PFSK-1 (cell line): ENCODE measurements around the gene CCDC87.

Experiments
- FOXP2 ChIP-seq: optimal IDR thresholded peaks from 2 replicates; pipeline ENCODE3; 2011; ENCODE audit warnings: borderline replicate concordance, control low read depth, inconsistent platforms; ENCODE audit not compliant: insufficient read depth; ENCODE audit errors: extremely low read length, extremely low read depth
- POLR2AphosphoS5 ChIP-seq: IDR thresholded peaks from 2 replicates; pipeline ENCODE4 v1.6.1; 2012; ENCODE audit warnings: low read depth, mild to moderate bottlenecking, control low read depth, low read length, moderate library complexity
- SIN3A ChIP-seq: IDR thresholded peaks from 2 replicates; pipeline ENCODE4 v1.6.1; 2012; ENCODE audit warnings: mild to moderate bottlenecking, low read length, moderate library complexity, borderline replicate concordance; ENCODE audit not compliant: insufficient read depth
- TAF1 ChIP-seq: IDR thresholded peaks from 2 replicates; pipeline ENCODE4 v1.6.1; 2012; ENCODE audit warnings: low read length, control low read depth, borderline replicate concordance; ENCODE audit not compliant: insufficient read depth
- TF ChIP-seq, protein P1 (sequence below), 2 experiments: IDR thresholded peaks; 2 replicates each; pipeline versions ENCODE4 v1.6.1 to v1.8.0; 2011 to 2012; ENCODE audit warnings: low read depth in 2 of 2, low read length in 2 of 2, control low read depth in 1 of 2, inconsistent platforms in 1 of 2, mild to moderate bottlenecking in 1 of 2, moderate library complexity in 1 of 2; ENCODE audit not compliant: insufficient read depth in 1 of 2

The CCDC87 gene

DNA sequence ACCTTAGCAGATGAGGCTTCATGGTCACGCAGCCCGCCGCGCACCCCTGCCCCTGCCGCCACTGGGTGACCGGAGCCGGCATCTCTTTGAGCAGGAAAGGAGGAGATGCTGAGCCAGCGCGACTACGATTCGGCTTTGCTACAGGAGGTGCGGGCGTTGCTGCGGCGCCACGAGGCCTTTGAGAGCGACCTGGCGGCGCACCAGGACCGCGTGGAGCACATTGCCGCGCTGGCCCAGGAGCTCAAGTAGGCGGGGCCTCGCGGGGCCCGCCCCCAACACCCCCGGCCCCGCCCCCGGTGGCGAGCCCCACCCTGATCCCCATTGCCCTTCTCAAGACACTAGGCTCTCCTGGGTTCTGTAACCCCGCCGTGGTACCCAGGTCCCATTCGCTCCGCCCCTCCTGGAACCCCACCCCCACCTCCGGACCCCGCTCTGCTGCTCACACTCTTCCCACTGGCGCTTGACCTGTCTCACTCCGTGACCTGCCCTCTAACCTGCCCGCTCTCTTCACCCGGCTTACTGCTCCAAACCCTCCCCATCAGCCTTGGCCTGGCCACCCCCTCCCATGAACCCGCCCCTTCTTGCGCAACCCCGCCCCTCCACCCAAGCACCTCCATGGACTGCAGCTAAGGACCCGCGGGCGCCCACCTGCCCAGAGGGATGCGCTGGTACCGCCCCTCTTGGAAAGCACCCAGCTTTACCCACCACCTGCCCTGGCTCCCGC, 33.6 kb downstream of the CCDC87 start:
- TF ChIP-seq SIN3A, result no peak
- TF ChIP-seq TAF1, result no peak
- TF ChIP-seq FOXP2, result no peak
- TF ChIP-seq POLR2AphosphoS5, result no peak
- TF ChIP-seq, protein P1, sequence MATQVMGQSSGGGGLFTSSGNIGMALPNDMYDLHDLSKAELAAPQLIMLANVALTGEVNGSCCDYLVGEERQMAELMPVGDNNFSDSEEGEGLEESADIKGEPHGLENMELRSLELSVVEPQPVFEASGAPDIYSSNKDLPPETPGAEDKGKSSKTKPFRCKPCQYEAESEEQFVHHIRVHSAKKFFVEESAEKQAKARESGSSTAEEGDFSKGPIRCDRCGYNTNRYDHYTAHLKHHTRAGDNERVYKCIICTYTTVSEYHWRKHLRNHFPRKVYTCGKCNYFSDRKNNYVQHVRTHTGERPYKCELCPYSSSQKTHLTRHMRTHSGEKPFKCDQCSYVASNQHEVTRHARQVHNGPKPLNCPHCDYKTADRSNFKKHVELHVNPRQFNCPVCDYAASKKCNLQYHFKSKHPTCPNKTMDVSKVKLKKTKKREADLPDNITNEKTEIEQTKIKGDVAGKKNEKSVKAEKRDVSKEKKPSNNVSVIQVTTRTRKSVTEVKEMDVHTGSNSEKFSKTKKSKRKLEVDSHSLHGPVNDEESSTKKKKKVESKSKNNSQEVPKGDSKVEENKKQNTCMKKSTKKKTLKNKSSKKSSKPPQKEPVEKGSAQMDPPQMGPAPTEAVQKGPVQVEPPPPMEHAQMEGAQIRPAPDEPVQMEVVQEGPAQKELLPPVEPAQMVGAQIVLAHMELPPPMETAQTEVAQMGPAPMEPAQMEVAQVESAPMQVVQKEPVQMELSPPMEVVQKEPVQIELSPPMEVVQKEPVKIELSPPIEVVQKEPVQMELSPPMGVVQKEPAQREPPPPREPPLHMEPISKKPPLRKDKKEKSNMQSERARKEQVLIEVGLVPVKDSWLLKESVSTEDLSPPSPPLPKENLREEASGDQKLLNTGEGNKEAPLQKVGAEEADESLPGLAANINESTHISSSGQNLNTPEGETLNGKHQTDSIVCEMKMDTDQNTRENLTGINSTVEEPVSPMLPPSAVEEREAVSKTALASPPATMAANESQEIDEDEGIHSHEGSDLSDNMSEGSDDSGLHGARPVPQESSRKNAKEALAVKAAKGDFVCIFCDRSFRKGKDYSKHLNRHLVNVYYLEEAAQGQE (IDR thresholded peaks at IDR 0.05; ENCODE audit: insufficient read depth in 1 of 2, low read depth in 2 of 2, low read length in 2 of 2), result no peak

DNA sequence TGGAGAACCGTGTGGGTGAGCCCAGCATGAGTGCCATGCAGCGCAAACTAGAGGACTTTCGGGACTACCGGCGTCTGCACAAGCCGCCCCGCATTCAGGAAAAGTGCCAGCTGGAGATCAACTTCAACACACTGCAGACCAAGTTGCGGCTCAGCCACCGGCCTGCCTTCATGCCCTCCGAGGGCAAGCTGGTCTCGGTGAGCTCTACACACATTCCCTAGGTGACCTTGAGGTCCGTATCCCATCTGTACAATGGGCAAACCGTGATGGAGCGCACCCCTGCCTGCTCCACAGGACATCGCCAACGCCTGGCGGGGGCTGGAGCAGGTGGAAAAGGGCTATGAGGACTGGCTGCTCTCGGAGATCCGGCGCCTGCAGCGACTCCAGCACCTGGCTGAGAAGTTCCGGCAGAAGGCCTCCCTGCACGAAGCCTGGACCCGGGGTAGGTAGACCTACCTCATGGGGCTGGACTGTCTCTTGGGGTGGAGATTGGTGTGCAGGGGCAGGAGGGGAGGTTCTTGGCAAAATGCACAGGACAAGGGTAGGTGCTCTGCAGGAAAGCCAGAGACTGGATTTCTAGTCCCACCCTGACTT, 35.0 kb downstream of the CCDC87 start:
- TF ChIP-seq, protein P1 (IDR thresholded peaks at IDR 0.05; ENCODE audit: insufficient read depth in 1 of 2, low read depth in 2 of 2, low read length in 2 of 2), result no peak
- no peak for TF ChIP-seq FOXP2
- TF ChIP-seq POLR2AphosphoS5, result no peak
- TF ChIP-seq TAF1, result no peak
- TF ChIP-seq SIN3A, result no peak

DNA sequence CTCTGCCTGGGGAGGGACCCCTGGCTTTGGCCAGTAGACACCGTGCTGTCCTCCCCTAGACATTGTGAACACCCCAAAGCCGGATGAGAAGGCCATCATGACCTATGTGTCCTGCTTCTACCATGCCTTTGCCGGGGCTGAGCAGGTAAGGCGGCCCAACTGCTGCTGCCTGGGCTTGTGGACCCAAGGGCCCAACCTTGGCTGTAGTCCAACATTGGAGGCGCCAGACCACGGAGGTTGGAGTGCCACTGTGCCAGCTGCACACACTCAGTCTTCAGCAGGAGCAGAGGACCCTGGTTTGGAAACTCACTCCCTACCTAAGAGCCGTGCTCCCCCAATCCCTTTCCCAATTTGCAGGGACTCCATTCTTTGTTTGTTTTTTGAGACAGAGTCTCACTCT, 36.8 kb downstream of the CCDC87 start:
- TF ChIP-seq SIN3A (no peak), FOXP2 (no peak), POLR2AphosphoS5 (no peak), TAF1 (no peak)
- TF ChIP-seq, protein P1 (IDR thresholded peaks at IDR 0.05; ENCODE audit: insufficient read depth in 1 of 2, low read depth in 2 of 2, low read length in 2 of 2), result no peak

DNA sequence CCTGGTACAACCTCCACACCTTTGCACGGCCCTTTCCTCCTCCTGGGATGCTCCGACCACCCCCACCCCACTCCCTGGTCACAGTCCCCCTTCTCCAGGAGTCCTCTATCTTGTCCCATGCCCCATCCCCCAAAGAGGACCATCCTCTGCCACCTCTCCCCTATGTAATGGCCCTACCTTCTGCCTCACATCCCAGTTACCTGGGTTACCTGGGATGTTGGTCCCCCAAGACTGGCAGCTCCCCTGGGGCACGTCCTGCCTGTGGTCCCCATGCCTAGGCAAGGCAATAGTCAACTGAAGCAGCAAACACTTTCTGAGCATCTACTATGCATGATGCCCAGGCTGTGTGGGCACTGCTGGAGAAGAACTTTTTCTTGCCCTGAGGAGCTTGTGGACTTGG, 37.4 kb downstream of the CCDC87 start:
- TF ChIP-seq FOXP2 (no peak), POLR2AphosphoS5 (no peak), TAF1 (no peak), SIN3A (no peak)
- TF ChIP-seq, protein P1 (IDR thresholded peaks at IDR 0.05; ENCODE audit: insufficient read depth in 1 of 2, low read depth in 2 of 2, low read length in 2 of 2), result no peak
